PC-9 (cell line): Measurements from ENCODE around the gene P3H3. TPM values are rescaled to one million over a fixed set of nuclear protein-coding genes. Genes with fewer than 3 reads are reported as not detected.

Experiments used
- BruUV-seq: library from RNA; stranded (reverse); fragments of 400-500 nt; replicated peaks from 2 replicates; lab custom pipeline; 2021; lab: Mats Ljungman, UMichigan
- CTCF ChIA-PET: fragments of 300-600 bp; sonication (Branson Sonifier 250); formaldehyde crosslinking; loops from one replicate; lab custom pipeline; 2022; ENCODE audit warnings: antibody characterized with exemption; lab: Charles Lee
- POLR2A ChIA-PET: fragments of 300-600 bp; sonication (Branson Sonifier 250); formaldehyde crosslinking; loops from one replicate; lab custom pipeline; 2022; ENCODE audit warnings: antibody characterized with exemption; ENCODE audit not compliant: unreplicated experiment; lab: Charles Lee
- DNase-seq, 2 experiments: peaks; one replicate each; pipeline versions ENCODE4 v3.0.0 to v3.0.0-alpha.2; 2015 to 2022; ENCODE audit warnings: mixed read lengths in 1 of 2
- H2AFZ ChIP-seq: fragments of 200-600 bp; sonication (generic); 2 replicates; pipeline ENCODE4 v1.8.1; 2017; ENCODE audit warnings: antibody characterized with exemption
- H3F3A ChIP-seq: fragments of 200-600 bp; sonication (generic); 2 replicates; pipeline ENCODE4 v1.8.1; 2017; ENCODE audit warnings: antibody characterized with exemption, mild to moderate bottlenecking, low read depth; ENCODE audit not compliant: insufficient read depth
- H3K27ac ChIP-seq: fragments of 200-600 bp; sonication (generic); 2 replicates; pipeline ENCODE4 v1.6.1; 2016; ENCODE audit warnings: mixed run types
- H3K27me3 ChIP-seq: fragments of 200-600 bp; sonication (generic); 2 replicates; pipeline ENCODE4 v1.6.1; 2016; ENCODE audit warnings: low read depth, mixed run types; ENCODE audit not compliant: insufficient read depth
- H3K36me3 ChIP-seq: fragments of 200-600 bp; sonication (generic); 2 replicates; pipeline ENCODE4 v1.6.1; 2016; ENCODE audit warnings: low read depth, mixed run types
- H3K4me1 ChIP-seq: fragments of 200-600 bp; sonication (generic); replicated peaks from 2 replicates; pipeline ENCODE4 v1.6.1; 2016; ENCODE audit warnings: mixed run types; ENCODE audit not compliant: insufficient read depth
- H3K4me2 ChIP-seq: fragments of 200-600 bp; sonication (generic); 2 replicates; pipeline ENCODE4 v1.6.1; 2017; ENCODE audit warnings: mixed run types
- H3K4me3 ChIP-seq: fragments of 200-600 bp; sonication (generic); 2 replicates; pipeline ENCODE4 v1.6.1; 2016; ENCODE audit warnings: mixed run types
- H3K79me2 ChIP-seq: fragments of 200-600 bp; sonication (generic); 2 replicates; pipeline ENCODE4 v1.6.1; 2017; ENCODE audit warnings: low read depth, mixed run types
- H3K9me2 ChIP-seq: fragments of 200-600 bp; sonication (generic); 2 replicates; pipeline ENCODE4 v1.8.1; 2017; ENCODE audit warnings: mild to moderate bottlenecking; ENCODE audit not compliant: insufficient read depth
- H3K9me3 ChIP-seq: fragments of 200-600 bp; sonication (generic); 2 replicates; pipeline ENCODE4 v1.8.1; 2016; ENCODE audit warnings: low read depth; ENCODE audit not compliant: insufficient read depth
- H4K20me1 ChIP-seq: fragments of 200-600 bp; sonication (generic); 2 replicates; pipeline ENCODE4 v1.8.1; 2017; ENCODE audit not compliant: insufficient read depth
- CTCF ChIP-seq: fragments of 200-600 bp; sonication (generic); conservative IDR thresholded peaks from 2 replicates; pipeline ENCODE4 v1.6.1; 2017; ENCODE audit warnings: mixed run types, antibody characterized with exemption, mild to moderate bottlenecking, moderate library complexity
- EZH2 ChIP-seq: fragments of 200-600 bp; sonication (generic); IDR thresholded peaks from 2 replicates; pipeline ENCODE4 v1.8.0; 2017; ENCODE audit warnings: antibody characterized with exemption, low read depth
- intact Hi-C: fragments of 100-400 bp; cut with micrococcal nuclease; formaldehyde crosslinking; loops from one replicate; pipeline ENCODE4 v1.10.0; 2022; ENCODE audit not compliant: unreplicated experiment
- total RNA-seq: library from RNA; stranded (reverse); gene quantifications from 2 replicates; pipeline ENCODE4 v1.2.3, GENCODE V29; 2021

P3H3 gene
- total RNA-seq, 1 experiment from 2014 or later: 0.52 TPM

GRCh38 chr12:6821591-6822425 is 6.4 kb upstream of the P3H3 start, which contains the start of gene GPR162:
Gene GPR162, plus strand, starts transcription at chr12:6821821. Its CDS starts 2,078 bp downstream, at chr12:6823899.
- Histone ChIP-seq H3K4me3 (peak within 1 kb of the TSS; percentile 33; the same call in 1 of the 2 replicates), H3K27ac (no peak within 1 kb of the TSS), H2AFZ (no peak within 1 kb of the TSS), H4K20me1 (no peaks in the 10 kb centered on the region), H3K27me3 (peaks cover 76% of the 10 kb centered on the region), H3K9me2 (no peaks in the 10 kb centered on the region), H3K4me2 (peak within 1 kb of the TSS; percentile 68), H3K9me3 (no peaks in the 10 kb centered on the region), H3K79me2 (no peaks in the 10 kb centered on the region), H3K36me3 (no peaks in the 10 kb centered on the region), H3K4me1 (no peaks in the 10 kb centered on the region; the same call in 1 of the 2 replicates), H3F3A (no peaks in the 10 kb centered on the region; the same call in 1 of the 2 replicates)
- CTCF ChIA-PET: interaction anchor here (0.6 to 1.8 kb wide), 4 partner anchors 20 to 117 kb away, joined by 3 to 9 read pairs (median 5); no protein-coding TSS in a partner anchor
- DNase-seq: peak in 1 of 2 experiments; percentile 37
- POLR2A ChIA-PET: interaction anchor here (0.7 to 0.9 kb wide), 3 partner anchors 47 to 209 kb away, joined by 3 to 4 read pairs (median 3); no protein-coding TSS in a partner anchor
- TF ChIP-seq EZH2: no peak
- no peak for TF ChIP-seq CTCF
- BruUV-seq: no TSS peak
- intact Hi-C loops: no loop called here

GRCh38 chr12:6822426-6823135 is 5.6 kb upstream of the P3H3 start:
- H3K27me3 ChIP-seq: peaks cover 83% of the 10 kb centered on the region
- H4K20me1 ChIP-seq: no peaks in the 10 kb centered on the region

More at GRCh38 chr12:6822426-6823135, 5.6 kb upstream of the P3H3 start:
- no peak overlapping the region for H3K27ac ChIP-seq
- no peak overlapping the region for H3K4me3 ChIP-seq
- no peaks in the 10 kb centered on the region; the same call in 1 of the 2 replicates for H3F3A ChIP-seq
- intact Hi-C loops: no loop called here
- no peaks in the 10 kb centered on the region for H3K9me2 ChIP-seq
- H3K36me3 ChIP-seq: no peaks in the 10 kb centered on the region
- H2AFZ ChIP-seq: no peak overlapping the region
- no peaks in the 10 kb centered on the region for H3K9me3 ChIP-seq
- no TSS peak for BruUV-seq
- no peak overlapping the region for H3K4me2 ChIP-seq
- CTCF ChIA-PET: interaction anchor here (0.7 to 1.8 kb wide), 3 partner anchors 22 to 118 kb away, joined by 3 to 7 read pairs (median 3); partner anchors contain the start of gene MLF2
- no peak for DNase-seq
- H3K4me1 ChIP-seq: no peaks in the 10 kb centered on the region; the same call in 1 of the 2 replicates
- POLR2A ChIA-PET: no interaction called here
- no peaks in the 10 kb centered on the region for H3K79me2 ChIP-seq
- TF ChIP-seq EZH2 (no peak), CTCF (no peak)
